GM21423 (cell line): Measurements from ENCODE around the gene ZNF700.
"Not testable (repeated sequence)": the region's sequence is repeated elsewhere in the genome, so short reads cannot be mapped to it uniquely, and the experiment has no call there.

ENCODE experiments used
- ATAC-seq: cut with Tn5 transposase; IDR thresholded peaks from one replicate; pipeline ENCODE4 v1.9.1; 2021; ENCODE audit warnings: mild to moderate bottlenecking, moderate library complexity; ENCODE audit not compliant: unreplicated experiment

The ZNF700 gene

GRCh38 chr19:11924886-11925650 lies at the start of gene ZNF700:
TSS of gene ZNF700 (plus strand) at chr19:11925107. CDS start at chr19:11925211, 104 bp downstream.
- peak; percentile 84 for ATAC-seq

- ATAC-seq, result not testable (repeated sequence)
Measured at GRCh38 chr19:11879687-11880266, 45.1 kb upstream of the ZNF700 start.

- no peak for ATAC-seq
Measured at GRCh38 chr19:11880598-11880997, 44.3 kb upstream of the ZNF700 start.

- no peak for ATAC-seq
Measured at GRCh38 chr19:11881151-11881800, 43.6 kb upstream of the ZNF700 start.

- no peak for ATAC-seq
Measured at GRCh38 chr19:11882606-11883005, 42.3 kb upstream of the ZNF700 start.

- ATAC-seq, result no peak
Measured at GRCh38 chr19:11887234-11887610, 37.7 kb upstream of the ZNF700 start.

- ATAC-seq, result no peak
Measured at GRCh38 chr19:11887611-11888531, 37.0 kb upstream of the ZNF700 start, which contains the start of gene ZNF69. TSS of gene ZNF69 (plus strand) at chr19:11887782. CDS start at chr19:11887924, 142 bp downstream.

- ATAC-seq, result not testable (repeated sequence)
Measured at GRCh38 chr19:11889901-11890300, 35.0 kb upstream of the ZNF700 start.

GRCh38 chr19:11890634-11891033 lies 34.3 kb upstream of the ZNF700 start:
- no peak for ATAC-seq

GRCh38 chr19:11894851-11895250 lies 30.1 kb upstream of the ZNF700 start:
- no peak for ATAC-seq

GRCh38 chr19:11902228-11902627 lies 22.7 kb upstream of the ZNF700 start:
- no peak for ATAC-seq

- ATAC-seq, result no peak
Measured at GRCh38 chr19:11905928-11906327, 19.0 kb upstream of the ZNF700 start.

GRCh38 chr19:11911937-11912336 lies 13.0 kb upstream of the ZNF700 start:
- not testable (repeated sequence) for ATAC-seq

- not testable (repeated sequence) for ATAC-seq
Measured at GRCh38 chr19:11914417-11915051, 10.4 kb upstream of the ZNF700 start.

- ATAC-seq, result no peak
Measured at GRCh38 chr19:11921852-11922495, 2.9 kb upstream of the ZNF700 start.

- not testable (repeated sequence) for ATAC-seq
Measured at GRCh38 chr19:11925651-11926187, 812 bp downstream of the ZNF700 start.

- ATAC-seq, result no peak
Measured at GRCh38 chr19:11927227-11927626, 2.3 kb downstream of the ZNF700 start.

GRCh38 chr19:11931051-11931450 lies 6.1 kb downstream of the ZNF700 start:
- no peak for ATAC-seq

- no peak for ATAC-seq
Measured at GRCh38 chr19:11931513-11931912, 6.6 kb downstream of the ZNF700 start.

- not testable (repeated sequence) for ATAC-seq
Measured at GRCh38 chr19:11935829-11936228, 10.9 kb downstream of the ZNF700 start.
